ENCODE measurements around the gene MYL5. TPM values are rescaled to one million over a fixed set of nuclear protein-coding genes. Genes with fewer than 3 reads are reported as not detected.
"Not testable (repeated sequence)": the region's sequence is repeated elsewhere in the genome, so short reads cannot be mapped to it uniquely, and the experiment has no call there.

Gene MYL5
- total RNA-seq, 1 experiment from 2014 or later = 8.5 TPM

GRCh38 chr4:632926-633325 lies 41.4 kb upstream of the MYL5 start:
- no peak for DNase-seq
- Mint-ChIP-seq H3K27me3 (ENCODE audit: unreplicated experiment) (no peaks in the 10 kb centered on the region), H3K4me1 (ENCODE audit: low read depth, unreplicated experiment) (no peaks in the 10 kb centered on the region), H3K36me3 (ENCODE audit: insufficient read depth, unreplicated experiment) (peaks cover 7% of the 10 kb centered on the region), H3K27ac (ENCODE audit: unreplicated experiment) (no peak overlapping the region), H3K4me3 (ENCODE audit: low read depth, unreplicated experiment) (no peak overlapping the region), H3K9me3 (ENCODE audit: low read depth, unreplicated experiment) (peaks cover 16% of the 10 kb centered on the region)
- CTCF ChIA-PET = no interaction called here
- TF ChIP-seq, protein P1, sequence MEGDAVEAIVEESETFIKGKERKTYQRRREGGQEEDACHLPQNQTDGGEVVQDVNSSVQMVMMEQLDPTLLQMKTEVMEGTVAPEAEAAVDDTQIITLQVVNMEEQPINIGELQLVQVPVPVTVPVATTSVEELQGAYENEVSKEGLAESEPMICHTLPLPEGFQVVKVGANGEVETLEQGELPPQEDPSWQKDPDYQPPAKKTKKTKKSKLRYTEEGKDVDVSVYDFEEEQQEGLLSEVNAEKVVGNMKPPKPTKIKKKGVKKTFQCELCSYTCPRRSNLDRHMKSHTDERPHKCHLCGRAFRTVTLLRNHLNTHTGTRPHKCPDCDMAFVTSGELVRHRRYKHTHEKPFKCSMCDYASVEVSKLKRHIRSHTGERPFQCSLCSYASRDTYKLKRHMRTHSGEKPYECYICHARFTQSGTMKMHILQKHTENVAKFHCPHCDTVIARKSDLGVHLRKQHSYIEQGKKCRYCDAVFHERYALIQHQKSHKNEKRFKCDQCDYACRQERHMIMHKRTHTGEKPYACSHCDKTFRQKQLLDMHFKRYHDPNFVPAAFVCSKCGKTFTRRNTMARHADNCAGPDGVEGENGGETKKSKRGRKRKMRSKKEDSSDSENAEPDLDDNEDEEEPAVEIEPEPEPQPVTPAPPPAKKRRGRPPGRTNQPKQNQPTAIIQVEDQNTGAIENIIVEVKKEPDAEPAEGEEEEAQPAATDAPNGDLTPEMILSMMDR (IDR thresholded peaks at IDR 0.05; ENCODE audit: unreplicated experiment) = no peak
- intact Hi-C loops (cut with micrococcal nuclease; ENCODE audit: unreplicated experiment) = no loop called here
- no TSS peak for BruUV-seq (replicated peaks)

DNA sequence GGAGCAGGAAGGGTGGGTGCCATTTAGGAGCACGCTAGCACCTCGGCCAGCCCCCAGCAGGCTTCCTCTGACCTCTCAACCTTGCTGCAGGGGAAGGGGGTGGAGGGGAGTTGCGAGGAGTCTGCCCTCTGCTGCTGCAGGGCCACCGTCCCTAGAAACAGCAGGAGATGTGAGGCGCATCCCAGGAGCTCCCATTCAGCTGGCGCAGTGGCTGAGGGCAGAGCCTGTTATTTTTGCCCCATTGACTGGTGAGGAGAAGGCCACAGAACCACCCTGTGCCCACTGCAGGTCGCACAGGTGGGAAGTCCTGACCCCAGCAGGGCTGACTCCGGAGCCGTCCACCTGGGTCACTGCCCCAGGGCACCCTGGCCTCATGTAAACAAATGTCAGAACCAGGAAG lies 40.9 kb upstream of the MYL5 start:
- CTCF ChIA-PET = no interaction called here
- DNase-seq = no peak
- intact Hi-C loops (cut with micrococcal nuclease; ENCODE audit: unreplicated experiment) = no loop called here
- BruUV-seq (replicated peaks) = no TSS peak
- H3K27me3 Mint-ChIP-seq (ENCODE audit: unreplicated experiment) = no peaks in the 10 kb centered on the region
- H3K27ac Mint-ChIP-seq (ENCODE audit: unreplicated experiment) = no peak overlapping the region
- H3K36me3 Mint-ChIP-seq (ENCODE audit: insufficient read depth, unreplicated experiment) = peaks cover 7% of the 10 kb centered on the region
- no peak overlapping the region for H3K4me3 Mint-ChIP-seq (ENCODE audit: low read depth, unreplicated experiment)
- peaks cover 16% of the 10 kb centered on the region for H3K9me3 Mint-ChIP-seq (ENCODE audit: low read depth, unreplicated experiment)
- no peaks in the 10 kb centered on the region for H3K4me1 Mint-ChIP-seq (ENCODE audit: low read depth, unreplicated experiment)
- TF ChIP-seq, protein P1 (IDR thresholded peaks at IDR 0.05; ENCODE audit: unreplicated experiment) = no peak

- CTCF ChIA-PET = no interaction called here
Observed at GRCh38 chr4:633976-634598, 40.3 kb upstream of the MYL5 start.

GRCh38 chr4:634599-634985 lies 39.8 kb upstream of the MYL5 start:
- CTCF ChIA-PET = no interaction called here
- no TSS peak for BruUV-seq (replicated peaks)
- Mint-ChIP-seq H3K4me3 (ENCODE audit: low read depth, unreplicated experiment) (no peak overlapping the region), H3K27me3 (ENCODE audit: unreplicated experiment) (no peaks in the 10 kb centered on the region), H3K27ac (ENCODE audit: unreplicated experiment) (no peak overlapping the region), H3K36me3 (ENCODE audit: insufficient read depth, unreplicated experiment) (peaks cover 6% of the 10 kb centered on the region), H3K9me3 (ENCODE audit: low read depth, unreplicated experiment) (peaks cover 16% of the 10 kb centered on the region), H3K4me1 (ENCODE audit: low read depth, unreplicated experiment) (no peaks in the 10 kb centered on the region)
- intact Hi-C loops (cut with micrococcal nuclease; ENCODE audit: unreplicated experiment) = no loop called here
- no peak for DNase-seq
- TF ChIP-seq, protein P1 (IDR thresholded peaks at IDR 0.05; ENCODE audit: unreplicated experiment) = no peak

More at GRCh38 chr4:633976-634598, 40.3 kb upstream of the MYL5 start:
- Mint-ChIP-seq H3K9me3 (ENCODE audit: low read depth, unreplicated experiment) (peaks cover 16% of the 10 kb centered on the region), H3K4me1 (ENCODE audit: low read depth, unreplicated experiment) (no peaks in the 10 kb centered on the region), H3K27ac (ENCODE audit: unreplicated experiment) (no peak overlapping the region), H3K4me3 (ENCODE audit: low read depth, unreplicated experiment) (no peak overlapping the region), H3K36me3 (ENCODE audit: insufficient read depth, unreplicated experiment) (peaks cover 7% of the 10 kb centered on the region), H3K27me3 (ENCODE audit: unreplicated experiment) (no peaks in the 10 kb centered on the region)
- no peak for DNase-seq
- no TSS peak for BruUV-seq (replicated peaks)
- intact Hi-C loops (cut with micrococcal nuclease; ENCODE audit: unreplicated experiment) = no loop called here
- TF ChIP-seq, protein P1 (IDR thresholded peaks at IDR 0.05; ENCODE audit: unreplicated experiment) = no peak

DNA sequence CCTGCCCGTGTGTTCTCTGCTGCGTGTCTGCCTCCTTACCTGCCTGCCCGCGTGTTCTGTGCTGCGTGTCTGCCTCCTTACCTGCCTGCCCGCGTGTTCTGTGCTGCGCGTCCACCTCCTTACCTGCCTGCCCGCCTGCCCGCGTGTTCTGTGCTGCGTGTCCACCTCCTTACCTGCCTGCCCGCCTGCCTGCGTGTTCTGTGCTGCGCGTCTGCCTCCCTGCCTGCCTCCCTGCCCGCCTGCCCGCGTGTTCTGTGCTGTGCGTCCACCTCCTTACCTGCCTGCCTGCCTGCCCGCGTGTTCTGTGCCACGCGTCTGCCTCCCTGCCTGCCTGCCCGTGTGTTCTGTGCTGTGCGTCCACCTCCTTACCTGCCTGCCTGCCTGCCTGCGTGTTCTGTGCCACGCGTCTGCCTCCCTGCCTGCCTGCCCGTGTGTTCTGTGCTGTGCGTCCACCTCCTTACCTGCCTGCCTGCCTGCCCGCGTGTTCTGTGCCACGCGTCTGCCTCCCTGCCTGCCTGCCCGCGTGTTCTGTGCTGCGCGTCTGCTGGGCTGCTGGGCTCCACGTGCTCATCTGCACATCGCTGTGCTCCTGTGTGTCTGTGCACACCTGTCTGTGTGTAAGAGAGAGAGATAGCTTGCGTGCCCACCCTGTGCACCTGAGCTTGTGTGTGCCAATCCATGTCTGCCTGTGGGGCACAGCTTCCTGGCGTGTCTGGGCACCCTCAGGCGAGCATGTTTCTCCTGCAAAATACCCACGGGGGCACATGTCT lies 39.1 kb upstream of the MYL5 start:
- H3K27me3 Mint-ChIP-seq (ENCODE audit: unreplicated experiment); CTCF ChIA-PET; intact Hi-C loops (cut with micrococcal nuclease; ENCODE audit: unreplicated experiment); H3K27ac Mint-ChIP-seq (ENCODE audit: unreplicated experiment); BruUV-seq (replicated peaks); H3K36me3 Mint-ChIP-seq (ENCODE audit: insufficient read depth, unreplicated experiment); H3K4me3 Mint-ChIP-seq (ENCODE audit: low read depth, unreplicated experiment); H3K4me1 Mint-ChIP-seq (ENCODE audit: low read depth, unreplicated experiment); DNase-seq: not testable (repeated sequence)
- H3K9me3 Mint-ChIP-seq (ENCODE audit: low read depth, unreplicated experiment) = peaks cover 14% of the 10 kb centered on the region

Data from Calu3 (cell line).